NAMALWA (cell line): Measurements from ENCODE around the gene MTHFS.

Source experiments
- DNase-seq: peaks from one replicate; pipeline ENCODE4 v3.0.0-alpha.2; 2015; ENCODE audit warnings: low spot score

MTHFS gene

GRCh38 chr15:79875213-79875612, 21.6 kb downstream of the MTHFS start:
- DNase-seq = no peak

- DNase-seq = no peak
Observed at GRCh38 chr15:79874242-79874641, 22.6 kb downstream of the MTHFS start.

- DNase-seq = no peak
Observed at GRCh38 chr15:79872358-79873017, 24.3 kb downstream of the MTHFS start.

GRCh38 chr15:79868554-79868953, 28.3 kb downstream of the MTHFS start:
- no peak for DNase-seq

GRCh38 chr15:79863886-79864285, 32.9 kb downstream of the MTHFS start:
- no peak for DNase-seq

- no peak for DNase-seq
Observed at GRCh38 chr15:79862191-79862590, 34.6 kb downstream of the MTHFS start.

- no peak for DNase-seq
Observed at GRCh38 chr15:79860661-79861060, 36.2 kb downstream of the MTHFS start.

- DNase-seq = peak; percentile 11
Observed at GRCh38 chr15:79858469-79858868, 38.3 kb downstream of the MTHFS start.

- peak; percentile 85 for DNase-seq
Observed at GRCh38 chr15:79853492-79854328, 43.1 kb downstream of the MTHFS start.

- peak; percentile 57 for DNase-seq
Observed at GRCh38 chr15:79849789-79850188, 47.0 kb downstream of the MTHFS start.

- no peak for DNase-seq
Observed at GRCh38 chr15:79846539-79846938, 50.3 kb downstream of the MTHFS start.

GRCh38 chr15:79844221-79844620, 52.6 kb downstream of the MTHFS start:
- no peak for DNase-seq

- DNase-seq = no peak
Observed at GRCh38 chr15:79837846-79838245, 59.0 kb downstream of the MTHFS start.

GRCh38 chr15:79834495-79834894, 62.3 kb downstream of the MTHFS start:
- DNase-seq = no peak

- no peak for DNase-seq
Observed at GRCh38 chr15:79832367-79833120, 64.3 kb downstream of the MTHFS start.

- no peak for DNase-seq
Observed at GRCh38 chr15:79831604-79832003, 65.2 kb downstream of the MTHFS start.

- no peak for DNase-seq
Observed at GRCh38 chr15:79829950-79830349, 66.9 kb downstream of the MTHFS start.

GRCh38 chr15:79828447-79828846, 68.4 kb downstream of the MTHFS start:
- DNase-seq = no peak

- DNase-seq = no peak
Observed at GRCh38 chr15:79826800-79827199, 70.0 kb downstream of the MTHFS start.

GRCh38 chr15:79824136-79824701, 72.6 kb downstream of the MTHFS start:
- no peak for DNase-seq

- no peak for DNase-seq
Observed at GRCh38 chr15:79820820-79821219, 76.0 kb downstream of the MTHFS start.

- DNase-seq = no peak
Observed at GRCh38 chr15:79820176-79820575, 76.6 kb downstream of the MTHFS start.
